Sigmoid colon (tissue), 3 donors: ENCODE measurements around the gene PRAMEF17.

Experiments
- POLR2A ChIP-seq, 2 donors: fragments of 450-650 bp; IDR thresholded peaks; one replicate each; pipeline ENCODE4 v1.6.1; 2016; ENCODE audit warnings: antibody characterized with exemption in 2 of 2, mild to moderate bottlenecking in 2 of 2, moderate library complexity in 2 of 2
- TF ChIP-seq, protein P1 (sequence below), 4 experiments: fragments of 450-650 bp in 3 of 4; fragments of 200-600 bp in 1 of 4; IDR thresholded peaks; one replicate each; pipeline ENCODE4 v1.5.1; 2016 to 2019; ENCODE audit warnings: antibody characterized with exemption in 4 of 4, mild to moderate bottlenecking in 3 of 4, moderate library complexity in 2 of 4

DNA sequence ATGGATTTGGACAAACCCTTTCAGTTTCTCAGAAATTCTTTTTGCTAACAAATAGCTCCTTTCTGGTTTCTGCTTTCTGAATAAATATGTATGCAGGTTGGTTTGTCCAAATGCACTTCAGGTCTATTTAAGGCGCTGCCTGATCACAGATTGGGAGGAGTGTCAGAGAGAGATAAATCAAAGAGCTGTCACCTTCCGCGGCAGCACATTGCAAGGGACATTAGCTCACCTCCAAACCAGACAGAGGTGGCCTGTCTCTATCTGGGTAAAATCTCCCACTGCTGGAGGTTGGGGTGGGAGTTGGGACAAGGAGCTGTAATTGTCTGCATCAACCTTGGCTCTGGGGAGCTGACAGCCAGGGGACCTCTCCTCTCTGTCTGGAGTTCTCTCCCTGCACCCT lies 46.0 kb downstream of the PRAMEF17 start:
- TF ChIP-seq, protein P1, sequence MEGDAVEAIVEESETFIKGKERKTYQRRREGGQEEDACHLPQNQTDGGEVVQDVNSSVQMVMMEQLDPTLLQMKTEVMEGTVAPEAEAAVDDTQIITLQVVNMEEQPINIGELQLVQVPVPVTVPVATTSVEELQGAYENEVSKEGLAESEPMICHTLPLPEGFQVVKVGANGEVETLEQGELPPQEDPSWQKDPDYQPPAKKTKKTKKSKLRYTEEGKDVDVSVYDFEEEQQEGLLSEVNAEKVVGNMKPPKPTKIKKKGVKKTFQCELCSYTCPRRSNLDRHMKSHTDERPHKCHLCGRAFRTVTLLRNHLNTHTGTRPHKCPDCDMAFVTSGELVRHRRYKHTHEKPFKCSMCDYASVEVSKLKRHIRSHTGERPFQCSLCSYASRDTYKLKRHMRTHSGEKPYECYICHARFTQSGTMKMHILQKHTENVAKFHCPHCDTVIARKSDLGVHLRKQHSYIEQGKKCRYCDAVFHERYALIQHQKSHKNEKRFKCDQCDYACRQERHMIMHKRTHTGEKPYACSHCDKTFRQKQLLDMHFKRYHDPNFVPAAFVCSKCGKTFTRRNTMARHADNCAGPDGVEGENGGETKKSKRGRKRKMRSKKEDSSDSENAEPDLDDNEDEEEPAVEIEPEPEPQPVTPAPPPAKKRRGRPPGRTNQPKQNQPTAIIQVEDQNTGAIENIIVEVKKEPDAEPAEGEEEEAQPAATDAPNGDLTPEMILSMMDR (IDR thresholded peaks at IDR 0.05), result no peak
- no peak for TF ChIP-seq POLR2A (IDR thresholded peaks at IDR 0.05)
